NCI-H345 treated with DMSO at 0.1 percent for 48 hours (cell line): ENCODE measurements around the gene USP30.
A peak's percentile ranks its signal among the peaks of the same experiment; 100 is the strongest.
"Not testable (repeated sequence)": the region's sequence is repeated elsewhere in the genome, so short reads cannot be mapped to it uniquely, and the experiment has no call there.

Source experiments
- DNase-seq: peaks from one replicate; lab custom pipeline; 2025; ENCODE audit not compliant: unreplicated experiment; lab: John Stamatoyannopoulos, UW

USP30 gene, protein sequence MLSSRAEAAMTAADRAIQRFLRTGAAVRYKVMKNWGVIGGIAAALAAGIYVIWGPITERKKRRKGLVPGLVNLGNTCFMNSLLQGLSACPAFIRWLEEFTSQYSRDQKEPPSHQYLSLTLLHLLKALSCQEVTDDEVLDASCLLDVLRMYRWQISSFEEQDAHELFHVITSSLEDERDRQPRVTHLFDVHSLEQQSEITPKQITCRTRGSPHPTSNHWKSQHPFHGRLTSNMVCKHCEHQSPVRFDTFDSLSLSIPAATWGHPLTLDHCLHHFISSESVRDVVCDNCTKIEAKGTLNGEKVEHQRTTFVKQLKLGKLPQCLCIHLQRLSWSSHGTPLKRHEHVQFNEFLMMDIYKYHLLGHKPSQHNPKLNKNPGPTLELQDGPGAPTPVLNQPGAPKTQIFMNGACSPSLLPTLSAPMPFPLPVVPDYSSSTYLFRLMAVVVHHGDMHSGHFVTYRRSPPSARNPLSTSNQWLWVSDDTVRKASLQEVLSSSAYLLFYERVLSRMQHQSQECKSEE

DNA sequence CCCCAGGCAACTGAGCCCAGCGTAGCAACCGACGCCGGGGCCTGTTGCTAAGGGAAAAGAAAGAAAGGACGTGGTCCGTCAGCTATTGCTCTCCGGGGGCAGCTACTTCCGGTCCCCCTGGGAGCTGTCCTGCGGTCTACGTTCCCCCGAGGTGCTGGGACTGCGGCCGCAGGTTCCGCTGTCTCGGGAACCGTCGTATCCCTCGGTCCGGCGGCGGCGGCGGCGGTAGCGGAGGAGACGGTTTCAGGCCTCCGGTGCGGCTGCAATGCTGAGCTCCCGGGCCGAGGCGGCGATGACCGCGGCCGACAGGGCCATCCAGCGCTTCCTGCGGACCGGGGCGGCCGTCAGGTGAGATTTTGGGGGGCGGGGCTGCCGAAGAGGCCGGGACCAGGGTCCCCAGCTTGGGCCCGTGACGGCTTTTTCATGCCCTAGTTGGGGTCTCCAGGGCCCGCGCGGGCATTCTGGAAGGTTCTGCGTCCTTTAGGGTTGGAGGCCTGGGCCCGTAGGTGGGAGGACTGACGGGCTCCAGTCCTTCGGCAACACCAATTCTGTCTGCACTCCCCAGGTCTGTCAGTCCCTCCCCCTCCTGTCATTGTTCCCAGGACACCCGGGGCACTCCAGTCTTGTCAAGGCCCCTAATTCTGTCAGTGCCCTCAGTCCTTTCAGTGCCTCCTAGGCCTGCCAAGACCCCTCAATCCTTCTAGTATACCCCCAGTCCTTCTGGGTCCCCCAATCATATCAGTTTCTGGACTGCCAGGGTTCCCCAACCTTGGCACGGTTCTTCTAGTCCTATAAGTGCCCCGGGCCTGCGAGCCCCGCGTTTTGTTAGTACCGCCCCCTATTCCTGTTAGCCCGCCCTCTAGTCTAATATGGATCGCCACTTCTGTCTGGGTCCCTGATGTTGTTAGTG, at the start of gene USP30:
Gene USP30, plus strand, starts transcription at position 163 of the 910 bp plus-strand sequence. Its CDS starts 103 bp downstream, at position 266.
- peak; percentile 76 for DNase-seq

DNA sequence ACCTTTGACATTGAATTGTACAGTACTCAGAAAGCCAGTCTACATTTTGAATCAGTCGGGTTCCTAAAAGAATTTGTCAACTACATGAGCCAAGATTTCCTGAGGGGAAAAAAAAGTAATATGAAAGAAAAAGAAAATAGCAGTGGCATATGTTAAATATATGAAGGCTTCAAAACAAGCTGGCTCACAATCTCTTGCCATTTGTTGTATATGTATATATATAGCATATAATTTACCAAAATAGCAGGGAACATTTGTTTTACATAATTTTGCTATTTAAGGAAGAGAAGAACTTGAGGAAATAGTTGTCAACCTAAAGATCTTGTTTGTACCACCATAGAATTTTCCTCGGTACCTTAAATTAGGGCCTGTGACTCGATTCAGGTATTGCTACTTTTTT, 48.4 kb upstream of the USP30 start:
- DNase-seq, result no peak

DNA sequence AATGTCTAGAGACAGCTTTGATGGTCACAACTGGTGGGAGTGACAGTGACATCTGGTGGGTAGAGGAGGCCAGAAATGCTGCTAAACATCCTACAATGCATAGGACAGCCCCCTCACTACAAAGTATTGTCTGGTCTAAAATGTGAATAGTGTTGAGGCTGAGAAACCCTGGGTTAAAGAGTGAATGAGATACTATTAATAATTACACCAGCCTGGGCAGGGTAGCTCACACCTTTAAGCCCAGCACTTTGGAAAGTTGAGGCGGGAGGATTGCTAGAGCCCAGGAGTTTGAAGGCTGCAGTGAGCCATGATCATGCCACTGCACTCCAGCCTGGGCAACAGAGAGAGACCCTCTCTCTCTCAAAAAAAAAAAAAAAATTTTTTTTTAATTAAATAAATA, 42.6 kb upstream of the USP30 start:
- no peak for DNase-seq

DNA sequence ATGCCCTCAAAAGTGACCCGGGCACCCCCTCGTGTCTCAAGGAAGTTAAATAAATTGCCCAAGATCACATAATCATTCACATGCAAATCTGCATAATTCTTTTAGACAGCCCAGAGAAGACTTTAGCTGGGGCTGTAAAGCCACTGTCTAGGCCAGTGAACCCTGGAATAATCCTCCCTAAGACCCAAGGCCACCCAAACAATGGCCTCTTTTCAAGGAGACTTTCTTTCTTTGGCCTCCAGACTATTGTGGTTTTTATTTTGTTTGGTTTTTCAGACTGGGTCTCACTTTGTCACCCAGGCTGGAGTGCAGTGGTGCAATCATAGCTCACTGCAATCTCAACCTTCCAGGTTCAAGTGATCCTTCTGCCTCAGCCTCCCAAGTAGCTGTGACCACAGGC, 42.1 kb upstream of the USP30 start:
- DNase-seq, result no peak

DNA sequence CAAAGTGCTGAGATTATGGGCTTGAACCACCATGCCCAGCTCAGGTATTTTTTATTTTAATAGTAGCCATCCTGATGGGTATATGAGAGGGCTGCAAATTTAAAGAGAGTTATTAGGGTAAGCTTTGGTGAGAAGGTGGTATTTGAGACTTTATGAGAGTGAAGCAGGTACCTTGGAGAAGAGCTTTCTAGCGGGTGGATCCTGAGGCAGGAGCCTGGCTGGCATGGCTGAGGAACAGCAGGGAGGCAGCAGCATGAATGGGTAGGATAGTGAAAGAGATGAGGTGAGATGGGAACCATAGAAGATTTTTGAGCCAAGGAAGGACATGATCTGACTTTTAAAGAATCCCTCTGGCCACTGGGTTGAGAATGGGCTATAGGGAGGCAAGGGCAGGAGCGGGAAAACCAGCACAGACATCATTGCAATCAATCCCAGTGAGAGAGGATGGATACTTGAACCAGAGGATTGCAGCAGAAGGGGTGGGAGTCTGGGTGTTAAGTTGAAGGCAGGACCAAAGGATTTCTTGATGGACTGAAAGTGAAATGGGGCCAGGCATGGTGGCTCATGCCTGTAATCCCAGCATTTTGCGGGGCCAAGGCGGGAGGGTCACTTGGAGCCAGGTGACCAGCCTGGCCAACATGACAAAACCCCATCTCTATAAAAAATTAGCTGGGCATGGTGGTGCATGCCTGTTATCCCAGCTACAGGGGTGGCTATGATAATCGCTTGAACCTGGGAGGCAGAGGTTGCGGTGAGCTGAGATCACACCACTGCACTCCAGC, 37.2 kb upstream of the USP30 start:
- no peak for DNase-seq

DNA sequence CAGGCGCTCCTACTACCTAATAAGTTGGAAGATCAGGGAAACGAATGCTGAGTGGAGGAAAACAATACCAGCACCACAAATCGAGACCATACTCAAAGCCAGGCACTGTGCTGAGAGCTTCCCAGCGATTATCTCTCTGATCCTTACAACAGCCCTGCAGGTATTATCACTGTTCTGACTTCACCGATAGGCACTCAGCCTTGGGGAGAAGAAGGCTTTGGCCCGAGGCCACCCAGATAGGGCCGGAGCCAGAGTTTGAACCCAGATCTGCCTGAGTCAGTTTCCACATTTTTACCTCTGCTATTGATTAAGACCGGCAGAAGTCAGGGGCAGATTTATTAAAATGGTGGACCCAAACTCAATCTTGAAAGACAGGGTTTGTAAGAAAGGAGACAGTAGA, 36.4 kb upstream of the USP30 start:
- no peak for DNase-seq

DNA sequence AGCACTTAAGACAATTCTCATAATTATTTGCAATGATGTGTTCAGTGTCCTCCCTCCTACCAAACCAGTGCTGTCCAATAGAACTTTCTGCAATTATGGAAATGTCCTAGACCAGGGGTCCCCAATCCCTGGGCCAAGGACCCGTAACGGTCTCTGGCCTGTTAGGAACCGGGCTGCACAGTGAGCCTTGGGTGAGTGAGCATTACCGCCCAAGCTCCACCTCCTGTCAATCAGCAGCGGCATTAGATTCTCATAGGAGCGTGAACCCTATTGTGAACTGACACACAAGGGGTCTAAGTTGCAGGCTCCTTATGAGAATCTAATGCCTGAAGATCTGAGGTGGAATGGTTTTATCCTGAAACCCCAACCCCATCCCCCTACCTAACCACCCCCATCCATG, 35.4 kb upstream of the USP30 start:
- no peak for DNase-seq

DNA sequence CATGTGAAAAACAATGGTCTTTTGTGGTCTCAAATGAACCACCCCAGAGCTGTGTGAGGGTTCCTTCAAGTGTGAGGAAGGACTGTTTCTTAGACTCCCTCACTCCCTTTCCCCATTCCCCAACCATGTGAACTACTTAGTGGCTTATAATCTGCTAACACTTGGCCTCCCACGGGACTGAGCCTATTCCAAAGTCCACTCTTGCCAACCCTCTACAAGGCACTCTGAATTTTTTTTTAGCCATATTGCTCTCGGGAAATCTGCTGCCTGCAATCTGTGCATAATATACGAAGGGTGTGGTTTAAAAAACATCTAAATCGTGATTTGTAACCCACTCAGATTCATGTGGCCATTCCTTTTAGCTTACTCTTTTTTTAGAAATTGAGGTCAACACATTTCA, 34.1 kb upstream of the USP30 start:
- DNase-seq, result no peak

DNA sequence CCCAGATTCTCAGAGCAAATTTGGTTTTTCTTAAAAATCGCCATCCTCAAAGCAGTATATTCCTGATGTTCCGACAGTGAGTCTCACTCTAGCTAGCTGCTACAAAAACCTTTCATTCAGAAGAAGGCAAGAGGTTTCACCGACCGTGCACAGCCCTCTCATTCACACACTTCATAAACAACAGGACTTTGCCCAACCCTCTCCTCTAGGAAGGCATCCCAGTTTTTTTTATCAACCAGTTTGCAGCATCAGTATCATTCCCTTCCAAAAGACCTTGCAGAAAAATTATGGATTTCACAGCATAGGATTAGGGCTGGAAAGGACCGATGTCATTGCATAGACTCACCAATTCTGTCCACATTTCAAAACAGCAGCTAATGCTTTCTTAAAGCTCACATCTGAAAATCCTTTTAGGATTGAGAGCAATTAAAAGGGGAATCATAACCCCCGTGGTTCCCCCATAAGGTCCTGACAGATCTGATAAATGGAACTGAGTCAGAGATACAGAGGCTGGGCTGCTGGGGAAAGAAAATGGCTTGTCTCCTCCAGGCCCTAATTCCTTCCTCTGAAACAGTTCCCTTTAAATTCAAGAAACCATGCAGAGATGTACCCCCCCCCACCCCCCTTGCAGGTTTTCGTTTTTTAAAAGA, 32.1 kb upstream of the USP30 start:
- peak; percentile 36 for DNase-seq

DNA sequence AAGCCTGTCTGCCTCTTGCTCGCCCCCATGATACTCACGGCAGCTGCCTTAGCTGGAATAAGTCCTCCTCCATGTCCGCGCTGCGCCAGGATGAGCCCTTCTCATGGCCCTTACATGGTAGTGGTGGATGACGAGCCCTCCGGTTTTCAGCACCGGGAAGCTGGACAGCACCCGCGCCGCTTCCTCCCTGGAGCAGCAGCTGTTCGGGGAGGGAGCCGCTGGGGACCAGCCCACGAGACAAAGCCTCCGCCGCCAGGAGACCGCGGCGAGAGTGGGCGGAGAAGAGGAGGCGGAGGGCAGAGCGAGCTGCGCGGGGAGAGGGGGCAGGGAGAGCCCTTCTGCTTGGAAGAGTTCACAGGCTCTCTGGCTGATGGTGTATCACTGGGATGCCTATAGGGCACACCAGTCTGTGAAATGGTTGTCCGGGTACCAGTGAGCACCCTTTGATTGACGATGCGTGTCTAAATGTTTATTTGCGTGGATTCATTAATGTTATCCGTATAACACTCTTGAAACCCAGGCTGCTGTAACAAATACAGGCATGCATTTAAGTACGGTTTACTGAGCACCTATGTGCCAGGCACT, 31.5 kb upstream of the USP30 start, which contains the start of gene SVOP:
Gene SVOP, minus strand, starts transcription at position 273 of the 585 bp plus-strand sequence. Its CDS starts 200 bp downstream, at position 73.
- peak; percentile 37 for DNase-seq

DNA sequence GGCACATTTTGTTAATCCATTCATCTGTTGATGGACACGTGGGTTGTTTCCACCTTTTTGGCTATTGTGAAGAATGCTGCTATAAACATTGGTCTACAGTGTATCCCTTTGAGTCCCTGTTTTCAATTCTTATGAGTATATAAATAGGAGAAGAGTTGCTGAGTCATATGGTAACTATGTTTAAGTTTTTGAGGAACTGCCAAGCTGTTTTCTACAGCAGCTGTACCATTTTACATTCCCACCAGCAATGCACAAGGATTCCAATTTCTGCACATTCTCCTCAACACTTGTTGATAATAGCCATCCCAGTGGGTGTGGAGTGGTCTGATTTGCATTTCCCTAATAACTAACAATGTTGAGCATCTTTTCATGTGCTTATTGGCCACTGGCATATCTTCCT, 24.6 kb upstream of the USP30 start:
- DNase-seq, result no peak

DNA sequence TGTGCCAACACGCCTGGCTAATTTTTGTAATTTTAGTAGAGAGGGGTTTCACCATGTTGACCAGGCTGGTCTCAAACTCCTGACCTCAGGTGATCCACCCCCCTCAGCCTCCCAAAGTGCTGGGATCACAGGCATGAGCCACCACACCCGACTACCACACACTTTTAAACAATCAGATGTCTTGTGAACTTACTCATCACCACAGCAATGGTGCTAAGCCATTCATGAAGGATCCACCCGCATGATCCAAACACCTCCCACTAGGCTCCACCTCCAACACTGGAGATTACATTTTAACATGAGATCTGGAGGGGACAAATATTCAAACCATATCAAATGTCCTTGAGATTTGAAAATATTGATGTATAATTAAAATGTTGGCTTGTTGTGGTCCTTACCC, 23.8 kb upstream of the USP30 start:
- not testable (repeated sequence) for DNase-seq

DNA sequence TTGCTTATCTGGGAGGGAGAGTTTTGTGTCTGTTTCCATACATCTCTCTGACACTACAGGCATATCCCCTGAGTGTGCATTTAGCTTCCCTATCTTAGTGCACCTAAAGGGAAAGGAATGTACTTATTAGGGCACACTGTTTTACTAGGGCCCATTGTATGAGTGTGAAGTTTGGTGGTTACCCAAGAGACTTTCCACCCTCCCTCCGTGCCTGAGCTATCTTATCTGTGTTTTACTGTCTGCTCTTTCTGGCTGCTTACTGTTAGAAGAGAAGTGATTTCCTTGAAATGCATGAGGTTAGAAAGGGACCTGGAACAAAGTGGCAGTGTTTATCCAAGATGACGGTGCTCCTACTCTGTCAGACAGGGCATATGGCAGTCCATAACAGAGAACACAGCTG, 23.0 kb upstream of the USP30 start:
- no peak for DNase-seq

DNA sequence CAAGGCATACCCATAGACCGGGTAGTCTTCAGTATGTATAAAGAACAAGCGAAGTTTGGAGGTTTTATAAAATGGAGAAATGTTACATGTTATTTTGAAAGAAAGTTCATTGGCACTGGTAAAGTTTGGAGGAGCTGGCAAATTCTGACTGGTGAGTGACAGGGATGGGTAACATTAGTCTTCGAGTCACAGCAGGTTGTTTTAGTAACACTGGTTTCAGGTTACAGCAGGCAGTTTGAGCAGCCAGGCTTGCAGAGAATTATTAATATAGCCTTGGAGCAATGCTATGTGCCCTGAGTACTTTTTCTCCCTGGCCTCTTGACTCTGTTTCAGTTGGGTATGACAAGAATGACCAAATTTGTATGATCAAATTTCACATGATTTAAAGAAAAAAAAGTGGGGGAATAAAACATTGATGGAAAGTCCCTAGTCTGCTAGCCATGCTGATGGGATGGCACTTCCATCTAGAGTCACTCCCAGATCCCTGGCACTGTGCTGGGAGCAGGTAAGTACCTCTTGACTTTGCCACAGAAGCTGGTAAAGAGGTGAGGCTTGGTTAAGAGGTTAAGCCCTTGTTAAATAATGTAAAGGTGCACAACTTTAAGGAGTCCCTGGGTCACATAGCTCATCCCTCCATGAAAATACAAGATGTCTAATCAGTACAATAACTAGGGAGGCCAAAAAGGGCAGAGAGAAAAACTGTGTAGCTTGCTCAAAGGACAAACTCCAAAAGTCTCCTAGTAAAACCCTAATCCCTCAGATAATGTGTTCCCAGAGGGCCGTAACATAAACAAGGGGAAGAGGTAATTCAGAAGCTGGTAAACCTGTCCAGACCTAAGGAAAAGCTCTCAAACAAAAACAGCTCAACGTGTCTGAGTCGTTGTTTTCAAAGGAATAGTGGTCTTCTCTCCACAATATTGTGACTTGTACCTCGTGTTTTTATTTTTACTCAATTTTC, 18.9 kb upstream of the USP30 start:
- no peak for DNase-seq

DNA sequence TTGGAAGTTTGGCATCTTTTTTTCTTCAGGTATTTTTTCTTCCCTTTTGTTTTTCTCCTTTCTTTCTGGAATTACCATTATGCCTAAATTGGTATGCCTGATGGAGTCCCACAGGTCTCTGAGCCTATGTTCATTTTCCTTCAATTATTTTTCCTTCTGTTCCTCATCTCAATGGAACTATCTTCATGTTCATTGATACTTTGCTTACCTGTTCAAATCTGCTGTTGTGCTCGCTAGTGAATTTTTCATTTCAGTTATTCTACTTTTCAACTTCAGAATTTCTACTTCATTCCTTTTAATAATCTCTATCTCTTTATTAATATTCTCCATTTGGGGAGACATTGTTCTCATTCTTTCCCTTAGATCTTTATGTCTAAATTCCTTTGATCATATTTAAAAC, 15.4 kb upstream of the USP30 start:
- no peak for DNase-seq

DNA sequence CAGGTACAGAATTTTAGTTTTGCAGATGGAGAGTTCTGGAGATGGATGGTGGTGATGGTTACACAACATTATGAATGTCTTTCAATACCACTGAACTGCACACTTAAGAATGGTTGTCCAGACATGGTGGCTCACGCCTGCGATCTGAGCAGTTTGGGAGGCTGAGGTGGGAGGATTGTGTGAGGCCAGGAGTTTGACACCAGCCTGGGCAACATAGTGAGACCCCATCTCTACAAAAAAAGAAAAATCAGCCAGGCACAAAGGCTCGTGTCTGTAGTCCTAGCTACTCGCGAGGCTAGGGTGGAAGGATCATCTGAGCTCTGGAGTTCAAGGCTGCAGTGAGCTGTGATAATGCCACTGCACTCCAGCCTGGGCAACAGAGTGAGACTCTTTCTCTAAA, 8.1 kb upstream of the USP30 start:
- no peak for DNase-seq

DNA sequence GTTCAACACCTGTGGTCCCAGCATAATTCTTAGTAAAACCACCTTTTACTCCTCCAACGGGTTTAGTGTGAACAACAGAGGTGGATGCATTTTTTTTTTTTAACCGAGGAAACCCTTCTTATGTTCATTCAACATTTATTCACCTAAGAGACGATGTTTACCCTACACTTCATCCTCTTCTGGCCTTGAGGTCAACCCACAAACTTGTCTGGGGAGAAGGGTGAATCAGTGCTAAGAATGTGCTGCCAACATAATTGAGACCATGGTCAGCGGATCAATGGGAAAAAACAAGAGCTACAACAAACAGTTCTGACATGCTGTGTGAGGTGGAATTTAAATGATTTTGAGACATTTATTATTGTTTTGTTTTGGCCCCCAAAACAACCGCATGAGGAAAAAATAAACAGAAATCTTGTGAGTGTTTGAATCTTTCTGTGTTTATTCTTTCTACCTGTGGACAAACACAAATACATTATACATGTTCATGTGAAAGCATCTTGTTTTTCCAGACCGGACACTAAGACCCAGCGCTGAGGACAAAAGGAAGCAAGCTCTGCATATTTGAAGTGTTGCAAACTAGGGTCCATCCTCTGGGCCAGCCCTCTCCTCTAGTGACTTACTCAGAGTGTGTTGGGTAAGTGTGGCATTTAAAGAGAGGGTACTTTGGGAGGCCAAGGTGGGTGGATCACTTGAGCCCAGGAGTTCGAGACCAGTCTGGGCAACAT, 5.1 kb upstream of the USP30 start:
- no peak for DNase-seq

DNA sequence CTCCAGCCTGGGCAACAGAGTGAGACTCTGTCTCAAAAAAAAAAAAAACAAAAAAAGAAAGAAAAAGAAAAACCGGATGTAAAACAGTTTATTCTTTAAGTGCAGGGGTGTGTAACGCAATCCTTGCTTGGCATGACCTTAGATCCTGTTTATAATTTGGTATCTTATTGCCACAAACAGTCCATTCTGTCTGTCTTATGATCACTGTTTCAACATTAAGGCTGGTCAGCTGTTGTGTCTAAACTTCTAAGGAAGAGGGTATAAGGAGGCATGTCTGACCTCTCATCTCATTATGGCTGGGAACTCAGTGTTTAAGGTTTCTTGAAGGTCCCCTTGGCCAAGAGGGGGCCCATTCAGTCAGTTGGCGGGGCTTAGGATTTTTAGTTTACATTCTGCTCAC, 3.7 kb upstream of the USP30 start:
- not testable (repeated sequence) for DNase-seq
